ENCODE measurements around the gene MIOX.
"Not testable (repeated sequence)": the region's sequence is repeated elsewhere in the genome, so short reads cannot be mapped to it uniquely, and the experiment has no call there.

Gene MIOX

GRCh38 chr22:50520184-50520583 lies 33.5 kb downstream of the MIOX start:
- not testable (repeated sequence) for DNase-seq

GRCh38 chr22:50520826-50521453 lies 34.3 kb downstream of the MIOX start:
- DNase-seq: no peak

DNA sequence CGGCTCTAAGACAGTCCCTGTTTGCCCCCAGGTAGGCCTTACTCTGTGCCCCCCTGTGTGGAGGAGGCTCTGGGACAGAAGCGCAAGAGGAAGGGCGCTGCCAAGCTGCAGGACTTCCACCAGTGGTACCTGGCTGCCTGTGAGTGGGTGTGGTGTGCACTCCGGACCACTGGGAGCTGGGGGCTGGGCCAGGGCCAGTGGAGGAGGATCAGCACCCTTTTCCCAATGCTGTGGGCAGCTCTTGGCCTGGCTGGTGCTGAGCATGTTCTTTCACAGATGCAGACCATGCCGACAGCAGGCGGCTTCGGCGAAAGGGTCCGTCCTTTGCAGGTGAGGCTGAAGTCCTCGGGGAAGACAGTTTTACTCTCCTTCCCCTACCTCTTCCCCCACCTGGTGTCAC lies 35.1 kb downstream of the MIOX start:
- no peak for DNase-seq

DNA sequence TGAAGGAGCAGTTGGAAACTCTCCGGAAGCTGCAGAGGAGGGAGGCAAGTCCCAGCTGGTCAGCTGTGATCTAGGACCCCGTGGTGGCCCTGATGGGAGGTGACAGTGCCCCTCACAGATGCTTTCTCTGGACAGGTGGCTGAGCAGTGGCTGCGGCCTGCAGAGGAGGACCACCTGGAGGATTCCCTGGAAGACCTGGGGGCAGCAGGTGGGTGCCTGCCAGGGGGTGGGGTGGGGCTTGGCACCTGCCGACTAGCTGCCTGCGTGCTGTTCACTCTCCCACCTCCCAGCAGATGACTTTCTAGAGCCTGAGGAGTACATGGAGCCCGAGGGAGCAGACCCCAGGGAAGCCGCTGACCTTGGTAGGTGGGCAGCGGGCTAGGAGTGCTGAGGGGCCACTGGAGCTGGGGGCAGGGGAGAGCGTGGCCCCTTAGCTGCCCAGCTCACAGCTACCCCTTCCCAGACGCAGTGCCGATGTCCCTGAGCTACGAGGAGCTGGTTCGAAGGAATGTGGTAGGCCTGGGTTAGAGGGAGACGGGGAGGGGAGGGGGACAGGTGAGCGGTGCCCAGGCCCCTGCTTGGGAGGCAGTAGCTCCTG lies 35.6 kb downstream of the MIOX start:
- no peak for DNase-seq

GRCh38 chr22:50522806-50523438 lies 36.3 kb downstream of the MIOX start:
- DNase-seq: no peak

DNA sequence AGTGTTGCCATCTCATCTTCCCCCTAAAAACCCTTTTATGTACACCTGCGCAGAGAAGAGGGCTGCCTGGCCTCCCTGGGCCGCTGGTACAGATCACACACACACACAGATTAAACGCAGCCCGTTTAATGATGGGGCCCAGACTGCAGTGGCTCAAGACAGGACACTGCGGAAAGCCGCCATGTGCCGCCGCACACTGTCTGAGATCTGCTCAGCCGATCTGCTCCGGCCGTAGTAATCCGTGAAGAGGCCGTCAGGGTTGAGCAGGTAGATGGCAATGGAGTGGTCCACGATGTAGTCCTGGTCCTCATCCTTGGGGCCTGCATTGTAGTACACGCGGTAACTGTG lies 36.8 kb downstream of the MIOX start:
- no peak for DNase-seq

DNA sequence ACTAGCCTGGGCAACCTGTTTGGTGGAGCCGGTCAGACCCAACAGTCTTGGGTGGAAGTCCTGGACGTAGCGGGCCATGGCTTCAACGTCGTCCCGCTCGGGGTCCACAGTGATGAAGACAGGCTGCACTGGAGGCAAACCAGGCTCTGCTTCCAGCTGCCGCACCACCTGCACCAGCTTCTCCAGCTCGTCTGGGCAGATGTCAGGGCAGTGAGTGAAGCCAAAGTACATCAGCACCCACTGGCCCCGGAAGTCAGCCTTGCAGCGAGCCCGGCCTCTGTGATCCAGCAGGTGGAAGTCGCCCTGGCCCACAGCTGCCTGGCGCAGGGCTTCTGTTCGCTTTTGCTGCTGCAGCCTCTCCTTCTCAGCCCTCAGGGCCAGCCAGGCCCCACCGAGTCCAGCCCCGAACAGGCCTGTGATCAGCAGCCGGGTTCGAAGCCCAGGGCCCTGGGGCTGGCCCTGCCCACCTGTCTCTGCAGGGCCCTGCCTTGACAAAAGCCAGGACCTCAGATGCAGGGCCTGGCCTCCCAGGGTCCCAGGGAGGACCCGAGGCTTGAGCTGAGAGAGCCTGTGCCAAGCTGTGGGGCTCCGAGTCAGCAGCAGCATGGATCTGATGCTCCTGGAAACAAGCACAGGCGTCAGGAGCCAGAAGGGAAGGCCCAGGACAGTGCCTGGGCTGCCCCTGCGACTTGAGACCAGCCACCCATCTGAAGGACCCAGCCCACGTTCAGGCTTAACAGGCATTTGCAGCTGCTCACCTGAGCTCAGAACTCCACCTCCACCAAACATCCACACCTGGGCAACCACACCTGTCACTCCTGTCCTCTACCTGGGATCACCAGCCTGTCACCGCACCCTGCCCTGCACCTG lies 37.4 kb downstream of the MIOX start:
- no peak for DNase-seq

- no peak for DNase-seq
Observed at GRCh38 chr22:50524676-50525103, 38.0 kb downstream of the MIOX start.

DNA sequence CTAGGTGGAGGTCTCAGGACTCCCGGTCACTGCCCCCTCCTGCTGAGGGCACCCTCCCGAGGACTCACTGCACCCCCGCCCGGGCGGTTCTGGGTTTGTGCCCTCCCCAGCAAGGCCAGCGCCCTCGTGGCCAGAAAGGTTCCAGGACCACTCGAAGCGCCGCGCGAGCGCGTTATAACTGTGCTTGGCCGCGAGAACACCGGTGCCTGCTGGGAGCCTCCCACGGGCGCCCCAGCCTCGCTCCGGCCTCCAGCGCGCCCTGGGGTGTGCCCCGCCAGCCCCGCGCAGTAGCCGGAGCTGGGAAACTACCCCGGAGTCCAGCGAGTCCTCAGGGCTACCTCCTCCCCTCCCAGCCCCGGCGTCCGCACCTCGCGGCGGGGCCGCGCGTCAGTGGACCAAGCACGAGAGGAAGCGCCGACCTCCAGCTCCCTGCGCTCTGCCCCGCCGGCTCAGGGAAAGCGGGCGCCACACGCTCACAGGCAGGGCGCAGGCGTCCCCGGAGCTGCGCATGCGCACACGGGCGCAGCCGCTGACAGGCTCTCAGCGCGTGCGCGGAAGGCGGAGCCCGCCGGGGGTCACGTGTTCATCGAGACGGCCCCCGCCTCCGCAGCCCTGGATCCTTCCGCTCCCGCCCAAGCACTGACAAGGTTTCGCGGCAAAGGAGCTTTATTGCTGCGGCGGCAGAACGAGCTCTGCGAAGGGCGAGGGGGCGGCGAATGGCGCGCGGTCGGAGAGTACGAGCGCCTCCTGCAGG lies 38.6 kb downstream of the MIOX start, which contains the start of gene SCO2:
TSS of gene SCO2 (minus strand) at position 495 of the 754 bp plus-strand sequence. CDS start 1,187 bp downstream, outside the sequence.
- peak; percentile 74 for DNase-seq

GRCh38 chr22:50525858-50526107 lies 39.1 kb downstream of the MIOX start:
- no peak for DNase-seq

- DNase-seq: peak; percentile 6
Observed at GRCh38 chr22:50526108-50526833, 39.6 kb downstream of the MIOX start.

- no peak for DNase-seq
Observed at GRCh38 chr22:50526834-50527801, 40.5 kb downstream of the MIOX start.

GRCh38 chr22:50527921-50528681 lies 41.4 kb downstream of the MIOX start:
- DNase-seq: no peak

- DNase-seq: no peak
Observed at GRCh38 chr22:50528682-50529415, 42.2 kb downstream of the MIOX start.

DNA sequence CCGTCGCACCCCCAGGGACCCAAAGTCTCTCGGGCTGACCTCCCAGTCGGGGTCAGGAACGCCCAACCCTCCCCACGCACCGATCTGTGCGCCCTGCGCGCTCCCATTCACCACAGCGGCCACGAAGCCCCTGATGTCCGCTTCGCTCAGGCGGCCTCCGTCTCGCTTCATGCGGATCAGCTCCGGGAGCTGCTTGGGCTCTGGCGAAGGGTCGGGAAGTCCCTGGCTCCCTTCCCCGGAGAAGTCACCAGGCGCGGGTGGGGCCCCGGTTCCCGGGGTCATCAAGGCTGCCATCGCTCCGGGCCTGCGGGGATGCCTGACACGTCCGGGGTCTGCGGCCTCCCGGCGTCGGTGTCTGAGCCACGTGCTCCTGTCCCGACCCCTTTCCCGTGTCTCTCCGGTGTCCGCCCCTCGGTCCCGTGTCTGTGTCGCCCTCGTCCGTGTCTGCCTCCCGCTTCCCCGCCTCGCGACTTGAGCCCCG lies 42.8 kb downstream of the MIOX start:
- no peak for DNase-seq

DNA sequence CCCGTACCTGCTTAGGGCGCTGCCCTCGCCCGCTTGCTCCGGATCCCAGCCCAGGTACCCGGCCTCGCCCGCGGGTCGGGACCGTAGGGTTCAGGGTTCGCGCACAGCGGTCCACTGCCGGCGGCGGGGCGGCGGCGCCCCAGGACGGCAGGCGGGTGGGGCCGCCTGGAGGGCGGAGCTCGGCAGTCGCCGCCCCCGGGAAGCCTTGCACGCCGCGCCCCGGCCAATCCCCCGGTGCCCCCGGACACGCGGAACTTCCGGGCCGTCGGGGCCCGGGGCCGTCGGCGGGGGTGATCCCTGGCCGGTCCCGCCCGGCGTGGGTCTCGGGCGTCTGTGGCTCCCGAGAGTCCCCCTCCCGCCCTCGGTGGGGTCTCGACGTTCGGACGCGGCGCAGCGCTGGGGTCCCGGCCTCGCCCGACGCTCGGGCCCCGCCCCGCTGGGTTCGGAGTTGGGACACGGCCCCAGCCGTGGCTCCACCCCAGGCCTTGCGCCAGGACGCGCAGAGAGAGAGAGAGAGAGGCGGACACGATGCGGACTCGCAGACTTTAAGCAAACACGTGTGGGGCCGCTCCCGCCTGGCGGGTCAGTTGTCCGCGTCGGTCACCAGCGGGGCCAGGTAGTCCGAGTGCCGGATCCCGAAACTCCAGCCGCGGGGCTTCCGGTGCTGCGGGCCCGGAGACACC lies 43.4 kb downstream of the MIOX start, which contains the start of gene TYMP:
TSS of gene TYMP (minus strand) at position 116 of the 683 bp plus-strand sequence. CDS start 303 bp downstream, outside the sequence.
- no peak for DNase-seq

DNA sequence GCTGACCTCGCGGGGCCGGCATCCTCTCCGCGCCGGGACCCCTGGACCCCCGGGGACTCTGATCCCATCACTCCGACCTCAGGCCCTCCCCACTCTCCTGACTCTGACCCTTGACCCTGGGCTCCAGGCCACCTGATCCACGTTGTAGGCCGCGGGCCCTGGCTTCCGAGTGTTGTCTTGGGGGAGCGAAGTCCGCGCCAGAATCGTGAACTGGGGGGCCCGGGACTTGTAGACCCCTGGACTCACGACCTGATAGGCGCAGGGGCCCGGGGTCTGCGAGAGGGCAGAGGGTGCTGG lies 43.9 kb downstream of the MIOX start:
- no peak for DNase-seq

DNA sequence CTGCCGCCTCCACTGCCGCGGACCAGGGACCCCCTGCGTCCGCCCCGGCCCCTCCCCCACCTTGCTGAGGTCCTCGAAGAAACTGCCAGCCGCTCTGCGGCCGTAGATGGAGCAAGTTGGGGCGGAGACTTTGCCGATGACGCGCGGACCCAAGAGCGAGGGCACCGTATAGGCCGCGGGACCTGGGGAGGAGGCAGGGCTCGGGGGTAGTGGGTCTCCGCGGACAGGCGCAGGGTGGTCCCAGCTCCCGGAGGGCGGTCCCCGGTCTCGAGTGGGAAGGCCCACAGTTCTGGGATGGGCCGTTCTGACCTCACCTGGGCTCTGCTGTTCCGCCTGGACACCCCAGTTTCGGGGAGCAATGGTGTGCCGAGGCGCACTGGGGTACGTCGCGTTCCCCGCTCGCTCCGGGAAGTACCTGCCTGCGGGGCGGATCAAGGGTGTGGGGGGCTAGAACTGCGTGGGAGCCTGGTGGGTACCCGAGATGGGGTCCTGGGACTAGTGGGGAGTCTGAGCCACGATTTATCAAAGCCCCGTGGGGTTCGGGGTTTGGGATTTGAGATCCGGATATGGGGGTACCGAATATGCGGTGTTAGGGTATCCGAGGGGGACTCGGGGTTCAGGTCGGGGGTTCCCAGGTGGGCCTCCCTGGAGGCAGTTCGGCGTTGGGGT lies 44.4 kb downstream of the MIOX start:
- no peak for DNase-seq

Data from NCI-H1092 (cell line).